SH-SY5Y (cell line): Measurements from ENCODE around the gene SYNGR2.

ENCODE experiments used
- GATA2 ChIP-seq: IDR thresholded peaks from 2 replicates; pipeline ENCODE4 v1.6.1; 2011; ENCODE audit warnings: mild to moderate bottlenecking, low read depth, low read length
- GATA3 ChIP-seq: IDR thresholded peaks from 2 replicates; pipeline ENCODE4 v1.6.1; 2011; ENCODE audit warnings: low read depth, mild to moderate bottlenecking, low read length, moderate library complexity

DNA sequence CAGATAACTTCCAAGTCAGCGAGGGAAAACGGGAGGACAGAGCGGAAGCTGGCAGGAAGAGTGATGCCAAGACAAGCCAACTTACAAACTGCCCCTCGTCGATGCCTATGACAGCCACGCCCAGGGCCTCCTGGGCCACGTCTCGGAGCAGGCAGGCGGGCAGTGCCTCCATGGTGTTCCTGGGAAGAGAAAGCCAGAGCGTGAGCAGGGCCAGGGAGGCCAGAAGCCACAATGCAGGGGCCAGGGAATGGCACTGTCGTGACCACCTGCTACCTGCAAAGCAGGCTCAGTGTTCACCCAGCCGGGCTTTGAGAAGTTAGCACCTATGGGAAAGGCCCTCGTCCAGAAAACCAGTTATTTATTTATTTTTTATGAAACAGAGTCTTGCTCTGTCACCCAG is 14.1 kb downstream of the SYNGR2 start:
- TF ChIP-seq GATA2, result no peak
- no peak for TF ChIP-seq GATA3
